ENCODE measurements around the gene CTNNA3.

CTNNA3 gene

GRCh38 chr10:67088036-67088435, 608.0 kb downstream of the CTNNA3 start:
- H3K4me3 ChIP-seq (ENCODE audit: low read depth, low read length) = no peak overlapping the region
- no peak for TF ChIP-seq CTCF (IDR thresholded peaks at IDR 0.05; ENCODE audit: low read depth, low read length)
- in situ Hi-C loops (cut with HindIII; ENCODE audit: low sequenced_read_pairs) = no loop called here
- DNase-seq (ENCODE audit: low read depth, low spot score) = no peak

GRCh38 chr10:67087135-67087425, 608.9 kb downstream of the CTNNA3 start:
- no peak overlapping the region for H3K4me3 ChIP-seq (ENCODE audit: low read depth, low read length)
- no peak for DNase-seq (ENCODE audit: low read depth, low spot score)
- TF ChIP-seq CTCF (IDR thresholded peaks at IDR 0.05; ENCODE audit: low read depth, low read length) = no peak
- in situ Hi-C loops (cut with HindIII; ENCODE audit: low sequenced_read_pairs) = no loop called here

GRCh38 chr10:67086327-67087134, 609.5 kb downstream of the CTNNA3 start:
- TF ChIP-seq CTCF (IDR thresholded peaks at IDR 0.05; ENCODE audit: low read depth, low read length) = no peak
- H3K4me3 ChIP-seq (ENCODE audit: low read depth, low read length) = no peak overlapping the region
- in situ Hi-C loops (cut with HindIII; ENCODE audit: low sequenced_read_pairs) = no loop called here
- DNase-seq (ENCODE audit: low read depth, low spot score) = no peak

GRCh38 chr10:67079126-67079525, 616.9 kb downstream of the CTNNA3 start:
- TF ChIP-seq CTCF (IDR thresholded peaks at IDR 0.05; ENCODE audit: low read depth, low read length) = no peak
- no peak for DNase-seq (ENCODE audit: low read depth, low spot score)
- H3K4me3 ChIP-seq (ENCODE audit: low read depth, low read length) = no peak overlapping the region
- in situ Hi-C loops (cut with HindIII; ENCODE audit: low sequenced_read_pairs) = no loop called here

- no peak for TF ChIP-seq CTCF (IDR thresholded peaks at IDR 0.05; ENCODE audit: low read depth, low read length)
- in situ Hi-C loops (cut with HindIII; ENCODE audit: low sequenced_read_pairs) = no loop called here
- no peak for DNase-seq (ENCODE audit: low read depth, low spot score)
- H3K4me3 ChIP-seq (ENCODE audit: low read depth, low read length) = no peak overlapping the region
Measured at GRCh38 chr10:67077376-67077775, 618.6 kb downstream of the CTNNA3 start.

GRCh38 chr10:67076144-67076543, 619.9 kb downstream of the CTNNA3 start:
- in situ Hi-C loops (cut with HindIII; ENCODE audit: low sequenced_read_pairs) = no loop called here
- no peak for TF ChIP-seq CTCF (IDR thresholded peaks at IDR 0.05; ENCODE audit: low read depth, low read length)
- no peak for DNase-seq (ENCODE audit: low read depth, low spot score)
- no peak overlapping the region for H3K4me3 ChIP-seq (ENCODE audit: low read depth, low read length)
